ENCODE data around the gene TNMD.

Gene TNMD

DNA sequence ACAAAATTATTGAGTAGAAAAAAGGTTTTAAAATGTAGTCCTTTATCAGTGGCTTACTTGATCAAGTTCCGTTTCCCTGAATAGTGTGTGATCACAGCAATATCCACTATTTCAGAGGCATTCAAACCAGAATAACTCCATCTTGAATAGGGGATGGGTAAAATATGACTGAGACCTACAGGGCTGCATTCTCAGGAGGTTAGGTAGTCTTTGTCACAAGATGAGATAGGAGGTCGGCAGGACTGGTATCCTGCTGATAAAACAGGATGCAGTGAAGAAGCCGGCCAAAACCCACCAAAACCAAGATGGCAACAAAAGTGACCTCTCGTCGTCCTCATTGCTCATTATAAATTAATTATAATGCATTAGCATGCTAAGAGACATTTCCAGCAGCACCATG lies 27.2 kb downstream of the TNMD start:
- no peak overlapping the region for H3K4me3 ChIP-seq (replicated peaks; ENCODE audit: low read depth, low read length)
- TF ChIP-seq CTCF (IDR thresholded peaks at IDR 0.05; ENCODE audit: low read depth, low read length, missing control alignments) = no peak
- DNase-seq (ENCODE audit: extremely low read depth, low read depth) = no peak

- no peak overlapping the region for H3K4me3 ChIP-seq (replicated peaks; ENCODE audit: low read depth, low read length)
- TF ChIP-seq CTCF (IDR thresholded peaks at IDR 0.05; ENCODE audit: low read depth, low read length, missing control alignments) = peak; percentile 49
- DNase-seq (ENCODE audit: extremely low read depth, low read depth) = peak; percentile 45
Observed at GRCh38 chrX:100615005-100615404, 30.3 kb downstream of the TNMD start.

DNA sequence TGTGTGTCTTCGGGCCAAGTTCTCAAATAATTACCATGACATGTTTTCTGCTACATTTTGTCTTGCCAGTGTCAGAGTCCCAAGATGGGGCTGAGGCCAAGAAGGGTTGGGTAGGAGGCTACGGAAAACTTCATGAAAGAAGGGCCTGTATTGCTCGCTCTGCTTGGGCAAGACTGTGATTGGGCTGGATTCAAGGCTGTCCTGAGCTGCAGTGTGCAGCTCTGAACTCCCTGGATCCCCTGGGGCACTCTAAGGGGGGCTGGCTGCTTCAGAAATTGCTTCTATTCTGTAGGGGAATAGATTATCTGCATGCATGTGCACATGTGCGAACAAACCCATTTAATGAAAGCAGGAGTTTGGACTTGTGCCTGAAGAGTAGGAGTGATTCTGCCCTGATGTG lies 38.3 kb downstream of the TNMD start:
- no peak for TF ChIP-seq CTCF (IDR thresholded peaks at IDR 0.05; ENCODE audit: low read depth, low read length, missing control alignments)

GRCh38 chrX:100625985-100626491 lies 41.3 kb downstream of the TNMD start:
- peak; percentile 40 for DNase-seq (ENCODE audit: extremely low read depth, low read depth)
- H3K4me3 ChIP-seq (replicated peaks; ENCODE audit: low read depth, low read length) = no peak overlapping the region
- TF ChIP-seq CTCF (IDR thresholded peaks at IDR 0.05; ENCODE audit: low read depth, low read length, missing control alignments) = no peak

More for the DNA sequence above, 38.3 kb downstream of the TNMD start:
- no peak overlapping the region for H3K4me3 ChIP-seq (replicated peaks; ENCODE audit: low read depth, low read length)
- no peak for DNase-seq (ENCODE audit: extremely low read depth, low read depth)

GRCh38 chrX:100635040-100635439 lies 50.3 kb downstream of the TNMD start:
- H3K4me3 ChIP-seq (replicated peaks; ENCODE audit: low read depth, low read length) = peak overlapping the region; percentile 62
- no peak for TF ChIP-seq CTCF (IDR thresholded peaks at IDR 0.05; ENCODE audit: low read depth, low read length, missing control alignments)
- DNase-seq (ENCODE audit: extremely low read depth, low read depth) = no peak

- H3K4me3 ChIP-seq (replicated peaks; ENCODE audit: low read depth, low read length) = peak overlapping the region; percentile 62
- DNase-seq (ENCODE audit: extremely low read depth, low read depth) = no peak
- TF ChIP-seq CTCF (IDR thresholded peaks at IDR 0.05; ENCODE audit: low read depth, low read length, missing control alignments) = no peak
Observed at GRCh38 chrX:100635989-100636320, 51.2 kb downstream of the TNMD start.

DNA sequence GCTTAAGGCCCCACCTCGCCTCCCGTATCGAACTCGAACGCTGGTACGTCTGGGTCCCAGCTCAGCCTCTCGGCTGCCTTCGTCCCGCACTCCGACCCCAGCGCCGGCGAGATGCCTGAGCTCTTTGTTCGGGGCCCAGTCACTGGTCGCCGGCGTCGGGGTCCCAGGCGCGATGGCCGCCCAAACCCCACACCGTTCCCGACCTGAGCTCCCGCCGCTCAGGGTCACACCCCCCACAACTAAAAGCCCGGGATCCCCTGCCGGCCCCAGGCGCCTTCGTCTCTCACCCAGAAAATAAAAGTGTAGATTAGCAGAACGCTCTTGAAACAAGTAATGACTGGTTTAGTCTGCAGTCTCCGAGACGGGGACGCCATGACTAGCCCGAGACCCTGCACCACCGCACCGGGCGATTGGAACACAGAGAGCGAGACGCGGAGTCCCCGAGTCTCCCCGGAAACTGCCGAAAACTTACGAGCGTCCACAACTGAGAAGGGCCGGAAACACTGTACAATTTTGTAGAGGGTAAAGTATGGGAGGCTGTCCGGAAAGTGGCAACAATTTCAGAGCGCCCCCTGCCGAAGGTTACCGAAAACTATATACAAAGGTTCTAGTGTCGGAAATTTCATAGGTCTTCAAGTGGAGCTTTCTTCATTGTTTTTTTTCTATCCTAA lies 51.7 kb downstream of the TNMD start, which contains the start of gene TSPAN6:
TSS of gene TSPAN6 (minus strand) at position 486 of the 671 bp plus-strand sequence. CDS start at position 374, 112 bp downstream.
- peak; percentile 78 for DNase-seq (ENCODE audit: extremely low read depth, low read depth)
- H3K4me3 ChIP-seq (replicated peaks; ENCODE audit: low read depth, low read length) = peak within 1 kb of the TSS; percentile 62
- peak; percentile 50 for TF ChIP-seq CTCF (IDR thresholded peaks at IDR 0.05; ENCODE audit: low read depth, low read length, missing control alignments)
